Peyer's patch (tissue), 4 donors: Measurements from ENCODE around the gene DHDH. TPM values are rescaled to one million over a fixed set of nuclear protein-coding genes. Genes with fewer than 3 reads are reported as not detected.
"Not testable (repeated sequence)": the region's sequence is repeated elsewhere in the genome, so short reads cannot be mapped to it uniquely, and the experiment has no call there.

ENCODE experiments used
- DNase-seq, 3 donors: peaks; one replicate each; pipeline ENCODE4 v3.0.0-alpha.2; 2017 to 2019
- H3K27ac ChIP-seq, 4 donors: fragments of 200-600 bp; sonication (generic); one replicate each; pipeline ENCODE4 v1.5.1; 2016 to 2019
- H3K27me3 ChIP-seq, 2 donors: fragments of 200-600 bp; sonication (generic); one replicate each; pipeline ENCODE4 v1.5.1; 2019
- H3K36me3 ChIP-seq, 3 donors: fragments of 200-600 bp; sonication (generic); one replicate each; pipeline ENCODE4 v1.5.1; 2016 to 2019
- H3K4me1 ChIP-seq, 4 donors: fragments of 200-600 bp; sonication (generic); one replicate each; pipeline ENCODE4 v1.5.1; 2016 to 2019
- H3K4me3 ChIP-seq, 4 donors: fragments of 200-600 bp; sonication (generic); 1 replicate in 3 of 4; 2 replicates in 1 of 4; pipeline ENCODE4 v1.5.1; 2016 to 2019; ENCODE audit warnings: mild to moderate bottlenecking in 1 of 4
- H3K9me3 ChIP-seq, 4 donors: fragments of 200-600 bp; sonication (generic); one replicate each; pipeline ENCODE4 v1.5.1; 2016 to 2019; ENCODE audit warnings: mild to moderate bottlenecking in 1 of 4
- CTCF ChIP-seq, 6 experiments: fragments of 450-650 bp in 4 of 6; fragments of 200-600 bp in 2 of 6; sonication (generic) in 1 of 6; IDR thresholded peaks; one replicate each; pipeline ENCODE4 v1.5.1; 2017 to 2019; ENCODE audit warnings: antibody characterized with exemption in 6 of 6, mild to moderate bottlenecking in 3 of 6, moderate library complexity in 1 of 6
- POLR2A ChIP-seq, 2 donors: fragments of 450-650 bp; IDR thresholded peaks; one replicate each; pipeline ENCODE4 v1.5.1; 2017; ENCODE audit warnings: antibody characterized with exemption in 2 of 2, mild to moderate bottlenecking in 2 of 2, moderate library complexity in 2 of 2
- total RNA-seq, 4 donors: library from RNA; depleted of rRNA; stranded (reverse); fragments of >200 nt; gene quantifications; one replicate each; pipeline ENCODE4 v1.1.0, GENCODE V29; 2016

Gene DHDH
- total RNA-seq, 4 donors from 2014 or later = 14.6 to 55.5 (median 45.9) TPM; not detected in 1

- peak overlapping the region; percentile 8 to 45 (median 24) for H3K4me3 ChIP-seq
- DNase-seq = peak; percentile 34 to 64 (median 63)
- H3K27ac ChIP-seq = peak overlapping the region in 3 of 4 donors; percentile 30 to 46 (median 32)
- H3K36me3 ChIP-seq = no peaks in the 10 kb centered on the region
- peaks cover 0 to 11% (median 0%) of the 10 kb centered on the region in 4 donors for H3K4me1 ChIP-seq
- TF ChIP-seq CTCF (IDR thresholded peaks at IDR 0.05) (no peak), POLR2A (IDR thresholded peaks at IDR 0.05) (no peak)
- H3K27me3 ChIP-seq = no peaks in the 10 kb centered on the region
- no peaks in the 10 kb centered on the region for H3K9me3 ChIP-seq
These were observed 37.2 kb upstream of the DHDH start for GRCh38 chr19:48896191-48896720.

DNA sequence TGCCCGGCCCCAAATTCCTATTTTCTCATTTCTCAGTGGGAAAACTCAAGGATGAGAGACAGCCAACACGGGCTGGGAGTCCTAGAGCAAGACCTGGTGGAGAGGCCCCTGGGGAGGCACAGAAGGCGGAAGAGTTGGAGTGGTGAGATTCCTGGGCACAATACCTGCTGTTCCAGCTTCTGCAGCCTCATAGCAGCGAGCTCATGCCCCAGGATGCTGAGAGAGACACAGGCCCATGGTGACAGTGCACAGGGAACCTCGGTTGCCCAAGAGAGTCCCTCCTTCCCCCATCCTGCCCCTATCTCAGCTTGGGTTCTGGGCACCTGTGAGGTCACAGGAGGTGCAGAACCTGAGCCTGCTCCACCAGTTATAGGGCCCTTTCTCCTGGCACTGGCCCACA lies 36.3 kb upstream of the DHDH start:
- TF ChIP-seq CTCF (IDR thresholded peaks at IDR 0.05) = no peak
- no peak for TF ChIP-seq POLR2A (IDR thresholded peaks at IDR 0.05)
- Histone ChIP-seq H3K4me1 (peaks cover 0 to 20% (median 0%) of the 10 kb centered on the region in 4 donors), H3K4me3 (no peak overlapping the region), H3K27ac (no peak overlapping the region), H3K27me3 (no peaks in the 10 kb centered on the region), H3K9me3 (no peaks in the 10 kb centered on the region), H3K36me3 (no peaks in the 10 kb centered on the region)
- no peak for DNase-seq

DNA sequence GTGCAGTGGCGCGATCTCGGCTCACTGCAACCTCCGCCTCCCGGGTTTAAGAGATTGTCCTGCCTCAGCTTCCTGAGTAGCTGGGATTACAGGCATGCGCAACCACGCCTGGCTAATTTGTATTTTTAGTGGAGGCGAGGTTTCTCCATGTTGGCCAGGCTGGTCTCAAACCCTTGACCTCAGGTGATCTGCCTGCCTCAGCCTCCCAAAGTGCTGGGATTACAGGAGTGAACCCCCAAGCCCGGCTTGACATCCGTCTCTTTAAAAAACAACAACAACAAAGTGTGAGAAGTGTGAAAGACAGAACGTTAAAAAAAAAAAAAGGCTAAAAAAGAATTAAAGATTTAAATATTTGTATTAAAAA lies 34.1 kb upstream of the DHDH start:
- DNase-seq, H3K36me3 ChIP-seq, H3K9me3 ChIP-seq, H3K27me3 ChIP-seq: not testable (repeated sequence)
- Histone ChIP-seq H3K27ac (peak overlapping the region in 3 of 4 donors; percentile 79 to 88 (median 82)), H3K4me1 (peaks cover 0 to 20% (median 0%) of the 10 kb centered on the region in 4 donors), H3K4me3 (peak overlapping the region; percentile 55 to 94 (median 76))

DNA sequence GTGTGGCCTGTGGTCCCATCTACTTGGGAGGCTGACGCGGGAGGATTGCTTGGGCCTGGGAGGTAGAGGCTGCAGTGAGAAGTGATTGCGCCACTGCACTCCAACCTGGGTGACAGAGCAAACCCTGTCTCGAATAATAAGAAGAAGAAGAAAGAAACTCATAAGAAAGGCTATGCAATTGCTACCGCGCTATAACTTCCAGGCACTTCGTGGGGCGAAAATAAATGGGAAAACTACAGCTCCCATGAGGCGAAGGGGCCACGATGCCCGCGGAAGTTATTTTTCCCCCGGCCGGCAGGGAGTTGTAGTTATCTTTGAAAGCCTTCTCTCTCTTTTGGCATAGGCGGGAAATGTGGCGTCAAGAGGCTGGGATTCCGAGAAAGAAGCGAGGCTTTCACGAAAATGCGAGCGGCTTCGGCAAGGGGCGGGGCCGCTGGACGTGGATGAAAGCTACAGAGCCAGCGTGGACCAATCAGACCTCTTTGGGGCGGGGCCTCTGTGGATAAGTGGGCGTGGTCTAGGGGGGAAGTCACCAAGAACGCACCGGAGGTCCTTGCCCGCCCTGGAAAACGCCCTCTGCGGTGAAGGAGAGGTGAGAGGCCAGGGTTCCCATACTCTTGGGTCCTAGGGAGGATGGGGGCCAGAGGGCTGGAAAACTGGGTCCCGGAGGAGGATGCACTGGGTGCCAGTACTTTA lies 33.6 kb upstream of the DHDH start, which contains the start of gene NUCB1:
TSS of gene NUCB1 (plus strand) at position 532 of the 696 bp plus-strand sequence. CDS start 485 bp downstream, outside the sequence.
- Histone ChIP-seq H3K4me3 (peak within 1 kb of the TSS; percentile 55 to 94 (median 76)), H3K36me3 (peaks cover 0 to 10% (median 0%) of the 10 kb centered on the region in 3 donors), H3K9me3 (no peaks in the 10 kb centered on the region), H3K27me3 (no peaks in the 10 kb centered on the region), H3K4me1 (peaks cover 0 to 20% (median 0%) of the 10 kb centered on the region in 4 donors), H3K27ac (peak within 1 kb of the TSS; percentile 79 to 88 (median 84))
- TF ChIP-seq CTCF (IDR thresholded peaks at IDR 0.05) (peak in 3 of 6 experiments; percentile 39 to 44 (median 40)), POLR2A (IDR thresholded peaks at IDR 0.05) (peak; percentile 77 to 95)
- peak; percentile 99 to 100 (median 99) for DNase-seq

GRCh38 chr19:48900477-48901406 lies 32.8 kb upstream of the DHDH start:
- TF ChIP-seq CTCF (IDR thresholded peaks at IDR 0.05) = no peak
- TF ChIP-seq POLR2A (IDR thresholded peaks at IDR 0.05) = no peak
- peak in 1 of 3 donors; percentile 53 for DNase-seq
- H3K27ac ChIP-seq = peak overlapping the region; percentile 79 to 88 (median 84)
- peaks cover 0 to 20% (median 0%) of the 10 kb centered on the region in 4 donors for H3K4me1 ChIP-seq
- peaks cover 0 to 18% (median 0%) of the 10 kb centered on the region in 3 donors for H3K36me3 ChIP-seq
- H3K9me3 ChIP-seq = no peaks in the 10 kb centered on the region
- H3K4me3 ChIP-seq = peak overlapping the region; percentile 55 to 94 (median 76)
- H3K27me3 ChIP-seq = no peaks in the 10 kb centered on the region

DNA sequence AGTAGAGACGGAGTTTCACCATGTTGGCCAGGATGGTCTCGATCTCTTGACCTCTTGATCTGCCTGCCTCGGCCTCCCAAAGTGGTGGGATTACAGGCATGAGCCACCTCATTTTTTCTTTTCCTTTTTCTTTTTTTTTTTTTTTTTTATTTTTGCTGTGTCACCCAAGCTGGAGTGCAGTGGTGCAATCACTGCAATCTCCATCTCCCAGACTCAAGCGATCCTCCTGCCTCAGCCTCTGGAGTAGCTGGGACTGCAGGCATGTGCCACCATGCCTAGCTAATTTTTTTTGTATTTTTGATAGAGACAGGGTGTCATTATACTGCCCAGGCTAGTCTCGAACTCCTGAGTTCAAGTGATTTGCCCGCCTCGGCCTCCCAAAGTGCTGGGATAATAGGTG lies 31.2 kb upstream of the DHDH start:
- not testable (repeated sequence) for DNase-seq, H3K4me3 ChIP-seq

GRCh38 chr19:48903788-48904187 lies 29.7 kb upstream of the DHDH start:
- H3K9me3 ChIP-seq, DNase-seq, H3K27me3 ChIP-seq, H3K27ac ChIP-seq, H3K4me3 ChIP-seq: not testable (repeated sequence)
- H3K4me1 ChIP-seq = peaks cover 0 to 20% (median 1%) of the 10 kb centered on the region in 4 donors
- peaks cover 0 to 45% (median 0%) of the 10 kb centered on the region in 3 donors for H3K36me3 ChIP-seq

More for the DNA sequence above, 31.2 kb upstream of the DHDH start:
- not testable (repeated sequence) for H3K27me3 ChIP-seq, H3K27ac ChIP-seq, H3K9me3 ChIP-seq
- Histone ChIP-seq H3K4me1 (peaks cover 0 to 20% (median 0%) of the 10 kb centered on the region in 4 donors), H3K36me3 (peaks cover 0 to 34% (median 0%) of the 10 kb centered on the region in 3 donors)
